Erythroblast (primary cell): ENCODE data around the gene CARD18.

Experiments
- GATA1 ChIP-seq: IDR thresholded peaks from 2 replicates; pipeline ENCODE4 v1.6.1; 2011; ENCODE audit warnings: low read depth, mild to moderate bottlenecking, control low read depth, low read length, moderate library complexity
- POLR2A ChIP-seq: IDR thresholded peaks from 2 replicates; pipeline ENCODE4 v1.6.1; 2011; ENCODE audit warnings: mild to moderate bottlenecking, low read length

GRCh38 chr11:105130189-105130813 is 9.3 kb downstream of the CARD18 start:
- TF ChIP-seq POLR2A (no peak), GATA1 (no peak)
